COLO668 (cell line): ENCODE data around the gene C1QTNF3.
"Not testable (repeated sequence)": the region's sequence is repeated elsewhere in the genome, so short reads cannot be mapped to it uniquely, and the experiment has no call there.

ENCODE experiments used
- DNase-seq: peaks from one replicate; lab custom pipeline; 2025; ENCODE audit not compliant: unreplicated experiment; lab: John Stamatoyannopoulos, UW

The C1QTNF3 gene

DNA sequence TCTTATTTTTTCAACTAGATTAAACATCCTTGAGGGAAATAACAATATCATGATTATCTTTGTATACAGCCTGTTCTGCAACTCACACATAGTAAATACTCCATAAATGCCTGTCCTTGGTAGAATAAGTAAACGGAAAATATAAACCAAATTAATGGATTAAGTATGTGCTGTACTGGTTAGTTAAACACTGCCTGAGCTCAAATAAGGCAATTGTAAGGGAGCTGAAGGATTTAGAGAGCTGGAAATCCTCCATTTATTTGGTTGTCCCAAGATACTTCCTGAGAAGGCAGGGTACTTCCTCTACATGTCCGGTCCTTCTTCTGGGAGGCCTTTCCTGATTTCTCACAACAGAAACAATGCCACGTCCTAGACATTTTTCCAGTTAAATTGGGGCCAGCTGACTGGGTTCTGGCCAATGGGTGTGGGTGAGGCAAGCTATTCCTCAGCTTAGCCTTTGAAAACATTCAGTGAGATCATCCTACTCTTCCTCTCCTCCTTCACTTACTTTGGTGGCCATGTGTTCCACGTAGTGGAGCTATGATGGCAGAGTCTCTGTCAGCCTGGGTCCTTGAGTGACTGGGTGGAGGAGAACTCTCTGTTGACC is 8.5 kb upstream of the C1QTNF3 start:
- no peak for DNase-seq

DNA sequence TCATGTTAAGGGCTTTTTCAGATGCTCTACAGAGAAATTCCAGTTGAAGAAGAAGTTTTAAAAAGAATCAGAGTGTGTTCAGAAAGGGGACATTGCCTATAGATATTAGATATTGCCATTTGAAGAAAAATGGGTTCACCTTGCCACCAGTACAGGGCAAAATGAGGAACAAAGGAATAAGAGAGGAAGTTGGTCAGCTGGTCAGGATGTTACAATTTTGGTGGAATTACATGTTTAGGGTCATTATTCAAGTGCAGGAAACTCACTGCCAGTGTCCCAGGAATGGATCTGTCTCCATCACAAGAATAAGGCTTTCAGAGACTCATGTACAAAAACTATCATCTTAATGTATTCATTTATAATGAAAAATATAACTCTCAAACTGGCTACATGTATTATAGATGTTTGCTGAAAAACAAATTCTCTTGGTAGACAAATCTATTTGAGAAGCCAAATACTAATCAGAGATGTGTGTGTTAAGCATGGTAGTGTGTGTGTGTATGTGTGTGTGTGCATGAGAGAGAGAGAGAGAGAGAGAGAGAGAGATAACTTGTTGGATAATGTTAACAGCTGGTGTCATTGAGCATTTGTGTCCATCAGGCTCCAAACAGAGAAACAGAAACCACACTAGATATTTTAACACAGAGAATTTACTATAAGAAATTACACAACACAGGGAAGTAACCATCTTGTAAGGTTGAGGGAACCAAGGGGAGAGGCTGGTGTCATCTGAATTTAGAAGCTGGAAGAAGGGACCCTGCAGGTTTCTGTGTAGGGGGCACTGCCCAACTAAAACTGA is 5.0 kb upstream of the C1QTNF3 start:
- DNase-seq: no peak

DNA sequence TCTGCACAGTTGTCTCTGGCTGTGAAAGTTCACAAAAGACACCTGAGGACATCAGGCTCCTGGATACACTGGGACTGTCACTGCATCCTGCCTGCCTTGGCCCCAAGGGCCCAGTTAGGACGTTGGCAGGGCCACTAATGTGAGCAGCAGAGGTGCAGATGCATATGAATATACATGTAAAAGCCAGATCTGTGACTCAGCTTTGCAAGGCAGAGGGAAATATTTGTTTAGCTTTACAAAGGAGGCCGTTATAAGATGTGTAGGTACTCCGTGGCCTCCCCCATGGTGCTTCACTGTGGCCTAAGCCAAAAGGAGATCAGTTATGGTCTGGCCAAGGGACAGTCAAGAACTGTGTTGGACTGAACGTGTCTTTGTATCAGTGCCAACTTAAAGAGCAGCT is 4.1 kb upstream of the C1QTNF3 start:
- no peak for DNase-seq

DNA sequence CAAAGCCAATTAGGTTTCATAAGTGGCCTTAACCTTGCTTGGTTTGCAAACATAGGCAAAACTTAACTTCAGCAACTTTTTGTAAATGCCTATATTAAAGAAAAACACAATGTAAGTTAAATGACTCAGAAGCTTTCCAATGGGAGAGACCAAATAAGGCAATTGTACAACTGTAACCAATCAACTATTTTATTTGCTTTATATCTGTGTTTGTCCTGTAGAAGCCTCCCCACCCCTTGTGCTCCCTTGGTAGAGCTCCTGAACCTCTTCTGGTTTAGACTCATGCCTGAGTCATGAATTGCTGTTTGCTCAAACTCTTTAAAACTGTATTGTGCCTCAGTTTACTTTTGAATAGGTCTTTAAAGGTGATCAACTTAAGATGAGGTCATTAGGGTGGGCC is 3.0 kb upstream of the C1QTNF3 start:
- DNase-seq: no peak

DNA sequence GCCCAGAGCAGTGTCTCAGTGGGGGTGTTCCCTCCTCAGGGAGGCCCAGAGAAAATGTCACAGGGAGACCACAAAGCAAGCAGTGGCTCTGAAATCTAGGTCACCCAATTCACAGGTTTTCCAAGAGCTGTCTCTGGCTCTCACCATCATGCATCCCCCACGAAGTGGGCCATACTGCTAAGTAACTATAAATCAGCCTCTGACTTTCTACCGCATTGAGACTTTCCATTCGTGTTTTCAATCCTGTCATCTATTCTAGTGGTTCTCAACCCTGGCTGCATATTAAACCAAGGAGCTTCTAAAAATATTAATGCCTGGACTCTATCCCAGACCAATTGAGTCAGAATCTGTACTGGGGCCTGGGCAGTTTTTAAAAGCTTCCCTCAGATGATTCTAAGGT is 2.0 kb upstream of the C1QTNF3 start:
- DNase-seq: no peak

DNA sequence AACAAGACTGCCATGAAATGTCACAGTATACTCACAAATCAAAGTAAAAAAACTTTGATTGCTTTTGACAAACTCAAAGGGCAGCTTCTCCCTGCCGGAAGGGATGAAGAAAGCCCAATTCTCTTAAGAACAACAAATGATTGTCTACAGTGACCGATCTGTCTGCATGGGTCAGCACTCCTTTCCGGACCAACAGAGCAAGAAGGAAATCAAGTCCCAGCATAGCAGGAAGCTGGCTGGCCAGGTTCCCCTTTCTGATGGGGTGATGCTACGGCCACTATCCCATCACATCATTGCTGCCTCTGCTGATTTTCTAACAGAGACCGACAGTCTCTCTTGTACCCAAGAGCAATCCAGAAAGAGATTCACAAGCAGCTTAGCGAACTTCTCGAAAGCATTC is 692 bp downstream of the C1QTNF3 start:
- no peak for DNase-seq

DNA sequence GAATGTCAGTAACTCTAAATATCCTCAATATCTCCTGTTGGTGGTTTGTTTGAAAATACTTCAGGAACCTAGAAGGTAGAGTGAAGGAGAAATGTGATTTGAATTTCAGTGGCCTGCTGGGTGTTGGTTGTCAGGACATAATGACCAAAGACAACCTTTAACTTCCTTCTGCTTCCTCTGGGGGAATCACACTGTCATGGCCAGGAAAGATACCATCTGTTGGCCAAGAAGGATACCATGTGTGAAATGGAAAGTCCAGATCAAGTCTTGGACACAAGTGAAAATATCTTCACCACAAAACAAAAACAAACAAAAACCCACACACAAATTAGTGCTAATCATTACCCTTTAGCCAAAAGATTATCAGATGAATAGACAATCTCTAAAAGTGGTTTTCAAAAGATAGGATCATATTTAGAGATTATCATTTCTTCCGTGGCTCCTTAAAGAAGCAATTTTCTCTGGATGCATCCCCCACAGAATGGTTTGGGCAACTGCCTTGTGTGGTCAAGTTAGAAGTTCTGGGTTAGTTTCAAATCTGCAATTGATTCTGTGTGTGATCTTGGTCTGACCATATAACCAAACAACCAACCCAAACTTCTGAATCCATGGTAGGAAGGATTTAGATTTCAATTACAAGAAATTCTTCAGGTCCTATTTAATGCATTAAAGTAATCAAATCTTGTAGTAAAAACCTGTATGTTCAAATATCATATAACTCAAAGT is 1.6 kb downstream of the C1QTNF3 start:
- DNase-seq: no peak

DNA sequence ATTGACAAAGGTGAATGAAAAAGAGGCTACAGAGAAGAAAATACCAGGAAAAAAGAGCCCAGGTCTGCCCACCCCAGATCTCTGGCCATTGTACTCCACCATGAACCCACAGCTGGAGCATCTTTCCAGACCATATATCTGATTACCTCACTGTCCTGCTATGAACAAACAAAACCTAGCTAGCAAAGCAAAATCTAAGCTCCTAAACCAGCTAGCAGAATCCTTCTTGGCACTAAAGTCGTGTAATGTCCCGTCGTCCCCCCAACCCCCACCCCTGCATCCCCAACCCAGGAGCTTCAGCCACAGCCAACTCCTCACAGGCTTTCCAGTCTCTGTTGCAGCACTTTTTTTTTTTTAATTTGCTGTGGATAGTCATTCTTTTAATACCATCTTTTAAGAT is 2.5 kb downstream of the C1QTNF3 start:
- DNase-seq: no peak

DNA sequence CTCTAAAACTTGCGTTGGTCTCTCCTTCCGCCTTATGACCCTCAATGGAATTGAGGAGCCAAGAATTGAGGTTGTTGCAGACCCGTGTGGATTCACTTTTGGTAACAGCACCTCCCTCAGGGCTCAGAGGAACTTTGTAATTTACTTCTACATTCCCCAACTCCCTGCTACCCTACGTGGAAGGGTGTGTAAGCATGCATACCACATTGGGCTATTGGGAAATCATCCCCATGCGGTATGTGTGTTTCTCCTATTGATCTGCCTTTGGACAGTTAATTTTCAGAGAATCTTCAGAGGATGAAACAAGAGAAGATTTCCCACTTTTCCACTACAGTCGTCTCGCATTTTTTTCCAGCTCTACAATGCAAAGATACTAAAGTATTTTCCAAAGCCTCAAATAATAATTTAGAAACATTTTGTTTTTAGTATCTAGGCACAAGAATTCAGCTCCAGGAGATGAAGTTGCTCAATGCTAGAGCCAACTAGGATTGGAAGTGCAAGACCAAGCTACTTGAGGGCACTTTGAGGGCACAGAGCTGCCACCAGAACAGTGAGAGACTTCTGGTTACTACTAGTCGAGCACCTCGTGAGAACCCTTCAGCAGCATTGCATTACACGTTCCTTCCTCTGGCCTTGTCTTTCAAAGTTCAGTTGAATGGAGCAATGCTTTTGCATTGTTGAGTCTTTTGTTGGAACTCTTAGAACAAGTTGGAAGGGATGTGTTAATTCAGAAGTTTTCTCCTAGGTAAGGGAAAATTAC is 3.4 kb downstream of the C1QTNF3 start:
- no peak for DNase-seq

DNA sequence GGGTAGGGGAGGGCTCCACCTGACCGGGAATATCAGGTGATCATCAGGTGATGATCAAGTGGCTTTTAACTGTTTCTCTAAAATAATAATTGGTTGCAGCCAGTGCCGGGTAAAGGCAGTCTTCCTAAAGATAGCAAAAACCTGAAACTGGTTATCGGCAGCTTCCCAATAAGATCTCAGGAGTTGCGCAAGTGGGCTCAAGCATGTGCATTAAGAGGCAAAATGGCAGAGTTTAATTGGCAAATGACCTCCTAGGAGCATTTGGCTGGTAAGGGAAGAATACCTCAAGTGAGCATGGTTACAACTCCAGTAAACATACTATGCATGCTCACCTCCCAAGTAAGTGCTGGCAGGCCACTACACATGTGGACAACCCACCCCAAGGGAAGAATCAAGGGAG is 4.2 kb downstream of the C1QTNF3 start:
- DNase-seq: no peak

DNA sequence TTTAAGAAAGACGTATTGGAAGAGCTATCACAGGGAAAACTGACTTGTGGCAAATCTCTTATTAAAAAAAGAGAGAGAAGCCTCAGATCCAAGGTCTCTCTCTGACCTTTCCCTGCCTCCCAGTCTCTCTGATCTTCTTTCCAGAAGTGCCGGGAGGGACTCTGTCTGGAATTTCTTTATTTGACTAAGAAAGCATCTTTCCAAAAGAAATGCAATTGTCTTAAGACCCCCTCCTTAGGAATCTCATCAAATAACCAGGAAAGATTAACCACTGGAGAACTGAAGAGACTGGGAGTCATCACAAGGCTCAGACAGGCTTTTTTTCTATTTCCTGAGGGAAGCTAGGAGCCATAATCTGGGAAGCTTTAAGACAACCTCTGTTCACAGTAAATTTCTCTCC is 4.6 kb downstream of the C1QTNF3 start:
- DNase-seq: no peak

DNA sequence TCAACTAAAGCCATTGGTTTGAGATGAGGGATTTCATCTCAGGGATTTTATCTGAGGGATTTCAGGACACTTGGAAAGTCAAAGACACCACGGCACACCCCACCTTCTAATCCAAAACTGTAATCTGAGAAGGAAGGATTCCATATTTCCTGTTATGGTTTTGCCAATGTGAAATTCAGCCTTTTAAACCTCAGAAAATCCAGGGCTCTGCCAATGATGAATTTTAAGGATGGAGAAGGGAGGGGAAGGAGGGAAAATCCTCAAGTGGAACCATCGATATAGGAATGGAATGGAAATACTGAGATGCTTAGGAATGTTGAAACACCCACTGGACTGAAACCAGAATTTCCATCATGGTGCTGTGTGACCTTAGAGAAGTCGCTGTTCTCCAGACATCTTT is 5.3 kb downstream of the C1QTNF3 start:
- no peak for DNase-seq

DNA sequence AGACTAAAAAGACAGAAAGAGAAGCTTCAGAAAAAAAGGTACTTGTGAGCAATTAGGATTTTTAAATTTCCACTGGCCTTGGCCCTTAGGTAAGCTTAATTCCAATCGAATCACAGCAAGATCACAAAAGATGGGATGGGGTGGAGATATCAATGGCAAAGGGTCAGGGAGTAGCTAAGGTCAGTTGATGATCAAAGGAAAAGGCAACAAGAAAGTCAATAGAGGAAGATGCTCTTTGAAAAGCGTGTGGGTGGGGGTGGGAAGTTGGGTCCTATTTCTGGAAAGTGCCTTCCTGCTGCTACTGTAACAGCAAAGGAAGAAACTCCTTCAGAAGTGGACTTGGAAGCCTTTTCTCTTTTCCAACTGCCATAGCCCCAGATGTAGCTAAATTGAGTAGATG is 7.3 kb downstream of the C1QTNF3 start:
- no peak for DNase-seq

DNA sequence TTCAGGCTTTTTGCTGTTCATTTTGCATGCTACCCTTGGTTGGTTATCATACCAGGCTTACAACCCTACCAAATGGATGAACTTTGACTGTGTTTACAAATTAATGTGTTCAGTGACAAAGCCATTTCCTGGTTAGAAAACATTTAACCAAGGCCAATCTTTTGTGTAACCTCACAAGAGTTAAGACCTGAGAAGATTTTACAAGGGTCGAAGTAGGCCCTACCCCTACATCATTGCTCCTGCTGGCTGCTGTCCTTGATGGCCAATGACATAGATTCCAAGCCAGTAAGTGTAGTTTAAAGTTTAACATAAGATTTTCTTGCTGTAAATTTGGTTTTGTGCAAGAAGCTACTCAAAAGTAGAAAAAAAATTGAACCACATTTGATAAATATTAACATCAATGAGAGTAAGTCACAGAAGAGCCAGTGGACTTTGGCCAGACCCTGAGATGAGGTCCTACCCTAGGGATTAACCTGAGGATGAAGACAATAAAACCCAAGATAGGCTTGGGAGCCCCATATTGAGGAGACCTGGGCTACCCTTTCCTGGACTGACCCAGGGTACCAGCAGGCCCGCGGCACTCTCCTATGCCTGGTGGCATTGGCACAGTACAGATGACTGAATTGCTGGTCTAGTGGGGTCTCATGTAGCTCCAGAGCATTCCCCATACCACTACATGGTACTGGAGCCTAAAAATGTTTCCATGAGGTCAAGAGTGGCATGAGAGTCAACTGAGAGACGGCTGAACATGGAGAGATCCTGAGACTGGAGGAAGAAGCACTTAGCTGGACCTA is 8.3 kb downstream of the C1QTNF3 start:
- DNase-seq: no peak

DNA sequence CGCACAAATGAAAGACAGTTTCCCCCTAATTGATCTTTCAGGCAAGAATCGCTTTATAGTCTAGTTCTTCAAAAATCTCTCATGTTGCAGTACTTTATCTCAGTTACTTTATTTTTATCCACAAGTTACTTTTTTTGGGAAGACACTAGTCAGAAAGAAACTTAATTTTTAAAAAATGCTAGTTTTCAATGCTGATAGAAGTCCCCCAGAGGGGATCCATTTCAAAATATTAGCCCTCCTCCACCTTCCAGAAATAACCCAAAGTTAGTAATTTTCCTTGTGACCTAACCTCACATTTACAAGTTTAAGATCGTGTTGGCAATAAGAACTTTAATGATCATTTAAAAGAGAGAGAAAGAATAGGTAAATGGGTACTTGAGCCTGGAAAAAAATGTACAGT is 11.0 kb downstream of the C1QTNF3 start:
- DNase-seq: no peak

DNA sequence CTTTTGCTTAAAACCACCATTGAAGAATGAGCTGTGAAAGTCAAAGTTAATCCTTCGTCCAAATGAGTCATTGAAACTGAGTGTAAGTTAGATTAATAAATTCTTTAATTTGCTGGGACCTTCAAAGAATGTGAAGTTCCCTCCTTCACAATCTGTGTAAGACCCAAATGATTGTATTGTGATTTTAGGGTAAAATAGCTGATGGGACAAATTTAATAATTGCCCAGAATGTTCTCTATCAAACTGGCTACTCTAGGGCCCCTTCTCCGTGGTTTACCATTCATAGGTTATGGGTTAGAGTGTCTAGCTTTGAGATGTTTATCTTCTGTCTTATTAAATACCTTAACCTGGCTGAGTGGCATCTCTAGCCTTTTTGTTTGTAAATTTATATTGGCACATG is 11.9 kb downstream of the C1QTNF3 start:
- DNase-seq: no peak

DNA sequence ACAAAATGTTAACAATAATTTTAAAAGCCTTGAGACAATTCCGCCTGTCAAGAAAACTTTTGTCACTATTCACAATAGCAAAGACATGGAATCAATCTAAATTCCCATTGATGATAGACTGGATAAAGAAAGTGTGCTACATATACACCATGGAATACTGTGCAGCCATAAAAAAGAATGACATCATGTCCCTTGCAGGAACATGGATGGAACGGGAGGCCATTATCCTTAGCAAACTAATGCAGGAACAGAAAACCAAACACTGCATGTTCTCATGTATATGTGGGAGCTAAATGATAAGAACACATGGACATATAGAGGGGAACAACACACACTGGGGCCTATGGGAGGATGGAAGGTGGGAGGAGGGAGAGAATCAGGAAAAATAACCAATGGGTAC is 12.4 kb downstream of the C1QTNF3 start:
- not testable (repeated sequence) for DNase-seq

DNA sequence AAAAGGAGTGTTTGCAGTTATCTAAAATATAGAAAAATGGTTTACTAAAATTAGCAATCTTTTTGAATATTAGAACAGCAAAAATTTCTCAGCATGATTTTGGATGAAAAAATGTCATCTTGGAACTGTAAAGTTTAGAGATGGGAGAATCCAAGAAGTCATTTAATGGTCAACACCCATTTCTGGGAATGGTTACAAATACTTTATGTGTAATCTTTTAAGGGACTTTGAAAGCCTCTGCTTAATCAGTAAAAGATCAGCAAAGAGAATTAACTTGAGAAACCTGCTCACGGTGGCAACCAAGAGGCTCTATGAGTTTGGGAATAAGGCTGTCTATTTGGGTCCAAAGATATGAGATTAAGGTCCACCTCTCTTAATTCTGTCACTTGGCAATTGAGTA is 13.0 kb downstream of the C1QTNF3 start:
- DNase-seq: no peak

DNA sequence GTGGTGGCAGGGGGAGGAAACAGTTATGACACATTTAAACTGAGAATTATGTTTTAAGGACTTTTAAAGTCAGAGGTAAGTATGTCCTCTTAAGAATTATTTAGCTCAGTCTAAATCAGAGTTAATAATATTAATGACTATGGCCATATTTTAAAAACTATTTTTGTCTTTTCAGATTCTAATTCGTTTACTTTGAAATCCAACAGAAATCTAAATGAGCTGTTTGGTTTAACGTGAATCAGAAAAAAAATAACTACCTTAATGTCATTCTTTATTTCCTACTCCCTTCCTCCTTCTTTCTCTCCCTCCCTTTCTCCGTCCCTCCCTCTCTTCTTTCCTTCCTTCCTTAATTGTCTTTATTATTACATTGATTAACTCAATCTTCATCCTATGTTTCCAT is 14.7 kb downstream of the C1QTNF3 start:
- no peak for DNase-seq

DNA sequence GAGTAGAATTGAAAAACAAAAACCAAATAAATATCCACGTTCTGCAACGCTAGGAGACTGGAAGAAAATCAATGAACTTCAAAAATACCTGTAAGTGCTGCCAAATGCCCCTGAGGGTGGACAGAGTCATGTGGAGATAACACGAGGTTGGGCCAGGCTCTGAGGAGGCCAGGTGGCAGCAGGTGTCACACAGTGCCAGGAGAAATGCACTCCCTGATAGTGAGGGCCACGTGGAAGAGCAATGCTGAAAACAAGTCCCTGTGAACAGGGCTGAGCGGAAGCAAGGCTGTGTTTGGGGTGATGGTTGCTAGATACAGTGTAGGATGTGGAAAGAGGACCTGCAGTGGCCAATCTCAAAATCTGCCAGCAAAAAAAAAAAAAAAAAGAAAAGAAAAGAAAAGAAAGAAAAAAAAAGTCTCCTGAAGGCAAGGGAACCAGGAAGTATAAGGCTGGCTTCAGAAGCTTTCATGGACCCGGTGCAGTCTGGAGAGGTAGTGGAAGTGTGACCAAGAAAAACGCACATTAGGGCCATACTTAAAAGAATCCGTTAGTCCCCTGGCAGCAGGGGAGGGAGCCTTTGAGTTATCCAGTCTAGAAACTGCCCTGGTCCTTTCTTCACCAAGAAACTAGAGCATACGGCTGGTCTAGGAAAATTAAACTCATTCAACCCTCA is 16.8 kb downstream of the C1QTNF3 start:
- DNase-seq: no peak
